HG02759 (cell line): ENCODE results near the gene NRXN3.

Experiments
- ATAC-seq: cut with Tn5 transposase; IDR thresholded peaks from one replicate; pipeline ENCODE4 v1.9.1; 2021; ENCODE audit warnings: mild to moderate bottlenecking, moderate library complexity; ENCODE audit not compliant: unreplicated experiment

Gene NRXN3

GRCh38 chr14:79630288-79630960 is 1460.3 kb downstream of the NRXN3 start:
- ATAC-seq, result no peak

- no peak for ATAC-seq
Measured at GRCh38 chr14:79631276-79631675, 1461.1 kb downstream of the NRXN3 start.

GRCh38 chr14:79638672-79639266 is 1468.6 kb downstream of the NRXN3 start:
- no peak for ATAC-seq

GRCh38 chr14:79639613-79640012 is 1469.4 kb downstream of the NRXN3 start:
- no peak for ATAC-seq

- ATAC-seq, result no peak
Measured at GRCh38 chr14:79641371-79641770, 1471.2 kb downstream of the NRXN3 start.

GRCh38 chr14:79643132-79643531 is 1473.0 kb downstream of the NRXN3 start:
- ATAC-seq, result no peak

- no peak for ATAC-seq
Measured at GRCh38 chr14:79645753-79646362, 1475.7 kb downstream of the NRXN3 start.

- ATAC-seq, result no peak
Measured at GRCh38 chr14:79649856-79650255, 1479.7 kb downstream of the NRXN3 start.

- ATAC-seq, result no peak
Measured at GRCh38 chr14:79652513-79653307, 1482.5 kb downstream of the NRXN3 start.

GRCh38 chr14:79656056-79656455 is 1485.9 kb downstream of the NRXN3 start:
- ATAC-seq, result no peak

GRCh38 chr14:79656496-79656895 is 1486.3 kb downstream of the NRXN3 start:
- ATAC-seq, result no peak

GRCh38 chr14:79658221-79658620 is 1488.0 kb downstream of the NRXN3 start:
- ATAC-seq, result no peak

- ATAC-seq, result no peak
Measured at GRCh38 chr14:79658769-79659168, 1488.6 kb downstream of the NRXN3 start.

GRCh38 chr14:79660053-79660939 is 1490.1 kb downstream of the NRXN3 start:
- ATAC-seq, result no peak

- no peak for ATAC-seq
Measured at GRCh38 chr14:79661752-79662151, 1491.6 kb downstream of the NRXN3 start.

GRCh38 chr14:79663453-79663852 is 1493.3 kb downstream of the NRXN3 start:
- ATAC-seq, result no peak

GRCh38 chr14:79665556-79665955 is 1495.4 kb downstream of the NRXN3 start:
- ATAC-seq, result no peak

GRCh38 chr14:79668951-79669350 is 1498.8 kb downstream of the NRXN3 start:
- no peak for ATAC-seq

- no peak for ATAC-seq
Measured at GRCh38 chr14:79670811-79671210, 1500.6 kb downstream of the NRXN3 start.

- no peak for ATAC-seq
Measured at GRCh38 chr14:79680087-79680486, 1509.9 kb downstream of the NRXN3 start.

- no peak for ATAC-seq
Measured at GRCh38 chr14:79686196-79686595, 1516.0 kb downstream of the NRXN3 start.
